Ureter (tissue), 1 donor: Measurements from ENCODE around the gene CHRFAM7A. TPM values are rescaled to one million over a fixed set of nuclear protein-coding genes. Genes with fewer than 3 reads are reported as not detected.
"Not testable (repeated sequence)": the region's sequence is repeated elsewhere in the genome, so short reads cannot be mapped to it uniquely, and the experiment has no call there.

Source experiments
- DNase-seq: peaks from one replicate; pipeline ENCODE4 v3.0.0-alpha.2; 2020; ENCODE audit warnings: low spot score
- total RNA-seq: library from RNA; stranded (reverse); gene quantifications from one replicate; pipeline ENCODE4 v1.2.4, GENCODE V29; 2023
- donor health status: DM: yes; HTN: yes; CAD: no.

CHRFAM7A gene
- total RNA-seq, 1 donor from 2014 or later = 2.7 TPM

GRCh38 chr15:30321063-30321462 is 72.3 kb downstream of the CHRFAM7A start:
- not testable (repeated sequence) for DNase-seq

GRCh38 chr15:30315704-30316103 is 77.6 kb downstream of the CHRFAM7A start:
- not testable (repeated sequence) for DNase-seq

DNA sequence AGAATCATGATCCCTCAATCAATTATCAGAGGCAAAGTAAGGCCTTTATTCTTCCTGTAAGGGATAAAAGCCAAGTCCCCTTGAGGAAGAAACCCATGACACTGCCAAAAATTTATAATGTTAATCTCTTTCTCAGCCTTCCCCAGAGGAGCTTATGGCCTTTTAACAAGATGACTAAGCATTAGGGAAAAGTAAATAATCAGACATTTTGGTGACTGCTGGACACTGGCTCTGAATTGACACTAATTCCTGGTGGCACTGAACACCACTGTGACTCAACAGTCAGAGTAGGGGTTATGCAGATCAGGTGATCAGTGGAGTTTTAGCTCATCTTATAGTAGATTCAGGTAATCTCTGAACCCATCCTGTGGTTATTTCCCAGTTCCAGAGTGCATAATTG is 82.8 kb downstream of the CHRFAM7A start:
- not testable (repeated sequence) for DNase-seq

Other genes starting within 250 kb of the CHRFAM7A start
- gene GOLGA8R, start 20.7 kb upstream of the CHRFAM7A start, total RNA-seq = 9.9 TPM
- 2.3 TPM for gene GOLGA8Q, start 158.5 kb upstream of the CHRFAM7A start, total RNA-seq
- gene GOLGA8H, start 210.5 kb upstream of the CHRFAM7A start, total RNA-seq = 1.5 TPM